MCF 10A (cell line): ENCODE data around the gene RAB3GAP2. TPM values are rescaled to one million over a fixed set of nuclear protein-coding genes. Genes with fewer than 3 reads are reported as not detected.
"Not testable (repeated sequence)": the region's sequence is repeated elsewhere in the genome, so short reads cannot be mapped to it uniquely, and the experiment has no call there.

Experiments
- BruUV-seq: library from RNA; stranded (reverse); fragments of 400-500 nt; replicated peaks from 2 replicates; lab custom pipeline; 2021; lab: Mats Ljungman, UMichigan
- CTCF ChIA-PET: fragments of 300-600 bp; sonication (Branson Sonifier 250); formaldehyde crosslinking; extraction: SDS; loops from one replicate; lab custom pipeline; 2021; ENCODE audit warnings: antibody characterized with exemption, inconsistent platforms; lab: Yijun Ruan, JAX
- POLR2A ChIA-PET: fragments of 300-600, 350-650 bp; sonication (Branson Sonifier 250); formaldehyde crosslinking; extraction: SDS; loops from one replicate; lab custom pipeline; 2020; ENCODE audit warnings: antibody characterized with exemption, inconsistent platforms; lab: Yijun Ruan, JAX
- DNase-seq: peaks from one replicate; pipeline ENCODE4 v3.0.0-alpha.2; 2018; ENCODE audit not compliant: unreplicated experiment
- H3K27ac Mint-ChIP-seq: one replicate; pipeline ENCODE4 v1.8.0; 2022; ENCODE audit warnings: mild to moderate bottlenecking, low read depth, mixed read lengths; ENCODE audit not compliant: unreplicated experiment
- H3K27me3 Mint-ChIP-seq: one replicate; pipeline ENCODE4 v1.8.0; 2022; ENCODE audit warnings: mixed read lengths; ENCODE audit not compliant: insufficient read depth, unreplicated experiment
- H3K36me3 Mint-ChIP-seq: one replicate; pipeline ENCODE4 v1.8.0; 2022; ENCODE audit warnings: mild to moderate bottlenecking, moderate library complexity, mixed read lengths; ENCODE audit not compliant: insufficient read depth, unreplicated experiment
- H3K4me1 Mint-ChIP-seq: one replicate; pipeline ENCODE4 v1.8.0; 2022; ENCODE audit warnings: mixed read lengths; ENCODE audit not compliant: insufficient read depth, unreplicated experiment
- H3K4me3 Mint-ChIP-seq: one replicate; pipeline ENCODE4 v1.8.0; 2022; ENCODE audit warnings: mild to moderate bottlenecking, moderate library complexity, mixed read lengths; ENCODE audit not compliant: unreplicated experiment
- H3K9me3 Mint-ChIP-seq: one replicate; pipeline ENCODE4 v1.8.0; 2022; ENCODE audit warnings: mixed read lengths; ENCODE audit not compliant: unreplicated experiment
- CTCF ChIP-seq: fragments of 200-600 bp; IDR thresholded peaks from one replicate; pipeline ENCODE4 v1.8.0; 2022; ENCODE audit warnings: antibody characterized with exemption, mild to moderate bottlenecking; ENCODE audit not compliant: unreplicated experiment
- intact Hi-C: fragments of 100-400 bp; cut with micrococcal nuclease; formaldehyde crosslinking; loops from 2 replicates; pipeline ENCODE4 v1.14.1; 2022
- total RNA-seq: library from RNA; stranded (reverse); gene quantifications from 2 replicates; pipeline ENCODE4 v1.2.3, GENCODE V29; 2022

The RAB3GAP2 gene
- total RNA-seq, 1 experiment from 2014 or later = 93.3 TPM

GRCh38 chr1:220213382-220213983 is 58.8 kb downstream of the RAB3GAP2 start:
- H3K27ac Mint-ChIP-seq = no peak overlapping the region
- POLR2A ChIA-PET = interaction anchor here (0.7 to 1.5 kb wide), 5 partner anchors 12 to 520 kb away, joined by 3 to 4 read pairs (median 3); no protein-coding TSS in a partner anchor
- no peak for TF ChIP-seq CTCF
- DNase-seq = peak; percentile 42
- H3K27me3 Mint-ChIP-seq = no peaks in the 10 kb centered on the region
- no TSS peak for BruUV-seq
- CTCF ChIA-PET = interaction anchor here (0.6 to 12.7 kb wide), 10 partner anchors 12 to 562 kb away, joined by 3 to 232 read pairs (median 4); no protein-coding TSS in a partner anchor
- H3K36me3 Mint-ChIP-seq = peaks cover 38% of the 10 kb centered on the region
- no peak overlapping the region for H3K4me3 Mint-ChIP-seq
- peaks cover 15% of the 10 kb centered on the region for H3K4me1 Mint-ChIP-seq
- no peaks in the 10 kb centered on the region for H3K9me3 Mint-ChIP-seq
- intact Hi-C loops = loop anchor here (10.0 kb wide), 1 partner anchor 311 kb away; the partner anchor contains the start of gene MARK1

DNA sequence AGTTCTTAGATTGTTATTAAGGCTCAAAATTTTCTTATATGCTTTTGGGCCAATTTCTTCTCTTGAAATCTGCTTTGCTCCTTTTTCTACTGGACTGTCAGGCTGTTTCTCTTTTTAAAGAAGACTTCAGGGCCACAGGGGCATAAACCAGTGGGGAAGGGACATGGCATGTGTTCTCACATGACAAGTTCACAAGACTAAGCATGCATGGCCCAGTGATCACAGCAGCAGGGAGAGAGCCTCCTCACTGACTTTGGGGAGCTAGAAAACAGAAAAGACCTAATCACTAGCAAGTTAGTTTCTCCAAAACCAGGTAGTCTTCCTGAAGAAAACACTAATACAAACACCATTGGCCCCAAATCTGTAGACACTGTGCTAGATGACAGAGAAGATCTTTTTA is 64.8 kb downstream of the RAB3GAP2 start:
- no peak for TF ChIP-seq CTCF
- CTCF ChIA-PET = interaction anchor here (0.6 to 9.7 kb wide), 9 partner anchors 10 to 568 kb away, joined by 3 to 73 read pairs (median 4); no protein-coding TSS in a partner anchor
- Mint-ChIP-seq H3K27ac (no peak overlapping the region), H3K36me3 (peaks cover 62% of the 10 kb centered on the region), H3K27me3 (no peaks in the 10 kb centered on the region), H3K4me1 (no peaks in the 10 kb centered on the region), H3K4me3 (no peak overlapping the region), H3K9me3 (no peaks in the 10 kb centered on the region)
- no peak for DNase-seq
- intact Hi-C loops = no loop called here
- POLR2A ChIA-PET = interaction anchor here (0.9 to 1.4 kb wide), 3 partner anchors 9 to 582 kb away, joined by 3 to 4 read pairs (median 4); no protein-coding TSS in a partner anchor
- no TSS peak for BruUV-seq

DNA sequence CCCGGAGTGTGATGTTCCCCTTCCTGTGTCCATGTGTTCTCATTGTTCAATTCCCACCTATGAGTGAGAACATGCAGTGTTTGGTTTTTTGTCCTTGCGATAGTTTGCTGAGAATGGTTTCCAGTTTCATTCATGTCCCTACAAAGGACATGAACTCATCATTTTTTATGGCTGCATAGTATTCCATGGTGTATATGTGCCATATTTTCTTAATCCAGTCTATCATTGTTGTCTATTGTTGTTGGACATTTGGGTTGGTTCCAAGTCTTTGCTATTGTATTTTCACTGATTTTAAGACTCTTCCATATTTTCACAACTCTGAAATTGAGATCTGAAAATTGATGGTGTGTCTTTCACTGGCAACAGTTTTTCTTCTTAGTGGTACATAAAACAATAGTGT is 67.5 kb downstream of the RAB3GAP2 start:
- H3K27me3 Mint-ChIP-seq, DNase-seq: not testable (repeated sequence)

GRCh38 chr1:220203816-220204215 is 68.4 kb downstream of the RAB3GAP2 start:
- Mint-ChIP-seq H3K4me1 (no peaks in the 10 kb centered on the region), H3K27me3 (no peaks in the 10 kb centered on the region), H3K36me3 (peaks cover 36% of the 10 kb centered on the region), H3K4me3 (no peak overlapping the region), H3K9me3 (no peaks in the 10 kb centered on the region), H3K27ac (no peak overlapping the region)
- no peak for TF ChIP-seq CTCF
- CTCF ChIA-PET = interaction anchor here (0.6 to 1.2 kb wide), 3 partner anchors 11 to 15 kb away, joined by 3 to 4 read pairs (median 4); no protein-coding TSS in a partner anchor
- intact Hi-C loops = no loop called here
- no peak for DNase-seq
- no TSS peak for BruUV-seq
- POLR2A ChIA-PET = interaction anchor here (0.7 to 1.2 kb wide), 3 partner anchors 8 to 14 kb away, joined by 3 to 5 read pairs (median 3); no protein-coding TSS in a partner anchor

More for the DNA sequence above, 67.5 kb downstream of the RAB3GAP2 start:
- H3K9me3 Mint-ChIP-seq, H3K4me3 Mint-ChIP-seq, BruUV-seq, POLR2A ChIA-PET, H3K27ac Mint-ChIP-seq, H3K4me1 Mint-ChIP-seq, intact Hi-C loops: not testable (repeated sequence)
- CTCF ChIA-PET = interaction anchor here (0.6 to 9.7 kb wide), 7 partner anchors 13 to 788 kb away, joined by 3 to 73 read pairs (median 3); no protein-coding TSS in a partner anchor
- peaks cover 39% of the 10 kb centered on the region for H3K36me3 Mint-ChIP-seq
